Measurements from ENCODE around the gene PIP5KL1.

PIP5KL1 gene

DNA sequence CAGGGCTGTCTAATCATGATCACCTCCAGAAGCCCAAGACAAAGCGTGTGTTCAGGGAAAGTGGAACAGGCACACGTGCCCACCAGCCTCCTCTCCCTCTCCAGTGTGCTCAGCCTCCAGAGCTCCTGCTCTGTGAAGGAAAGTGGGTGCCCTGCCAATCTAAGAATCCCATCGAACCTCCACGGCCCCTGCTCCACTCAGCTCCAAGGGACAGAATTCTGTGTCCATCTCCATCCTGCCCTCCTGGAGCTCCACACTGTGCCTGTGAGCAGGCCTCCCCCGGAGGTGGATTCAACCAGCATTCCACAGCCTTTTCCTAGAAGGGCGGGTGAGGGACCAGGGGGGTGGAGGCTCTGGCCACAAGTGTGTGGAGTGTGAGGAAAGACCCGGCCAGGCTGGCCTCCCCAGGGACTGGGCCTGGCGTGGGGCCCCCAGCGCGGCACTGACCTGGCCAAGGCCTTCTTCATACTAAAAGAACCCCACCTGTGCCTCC, 44.2 kb upstream of the PIP5KL1 start:
- Histone ChIP-seq H3K27me3 (ENCODE audit: control insufficient read depth in 1 of 2, insufficient read depth in 2 of 2, low read length in 2 of 2) (no peaks in the 10 kb centered on the region), H3K36me3 (ENCODE audit: control insufficient read depth in 1 of 2, insufficient read depth in 2 of 2, low read length in 2 of 2) (peaks cover 5 to 8% of the 10 kb centered on the region in 2 donors), H3K4me1 (ENCODE audit: control insufficient read depth in 1 of 2, insufficient read depth in 2 of 2, low read length in 2 of 2) (peaks cover 77 to 96% of the 10 kb centered on the region in 2 donors), H3K4me3 (ENCODE audit: low read depth in 1 of 2, low read length in 2 of 2) (peak overlapping the region; percentile 89 to 93), H3K9ac (ENCODE audit: low read depth in 1 of 2, low read length in 2 of 2) (peak overlapping the region; percentile 81 to 92), H3K27ac (ENCODE audit: low read depth, low read length) (no peak overlapping the region), H3K9me3 (ENCODE audit: control insufficient read depth in 1 of 2, low read length in 2 of 2) (no peaks in the 10 kb centered on the region)

- peaks cover 5 to 8% of the 10 kb centered on the region in 2 donors for H3K36me3 ChIP-seq (ENCODE audit: control insufficient read depth in 1 of 2, insufficient read depth in 2 of 2, low read length in 2 of 2)
- peak overlapping the region; percentile 81 to 92 for H3K9ac ChIP-seq (ENCODE audit: low read depth in 1 of 2, low read length in 2 of 2)
- no peaks in the 10 kb centered on the region for H3K9me3 ChIP-seq (ENCODE audit: control insufficient read depth in 1 of 2, low read length in 2 of 2)
- peaks cover 84 to 96% of the 10 kb centered on the region in 2 donors for H3K4me1 ChIP-seq (ENCODE audit: control insufficient read depth in 1 of 2, insufficient read depth in 2 of 2, low read length in 2 of 2)
- H3K27ac ChIP-seq (ENCODE audit: low read depth, low read length): peak overlapping the region; percentile 39
- H3K27me3 ChIP-seq (ENCODE audit: control insufficient read depth in 1 of 2, insufficient read depth in 2 of 2, low read length in 2 of 2): no peaks in the 10 kb centered on the region
- H3K4me3 ChIP-seq (ENCODE audit: low read depth in 1 of 2, low read length in 2 of 2): peak overlapping the region; percentile 89 to 93
Measured at GRCh38 chr9:127974001-127974768, 43.6 kb upstream of the PIP5KL1 start.

GRCh38 chr9:127973169-127974000, 42.8 kb upstream of the PIP5KL1 start:
- H3K27ac ChIP-seq (ENCODE audit: low read depth, low read length): peak overlapping the region; percentile 39
- peak overlapping the region; percentile 81 to 92 for H3K9ac ChIP-seq (ENCODE audit: low read depth in 1 of 2, low read length in 2 of 2)
- H3K36me3 ChIP-seq (ENCODE audit: control insufficient read depth in 1 of 2, insufficient read depth in 2 of 2, low read length in 2 of 2): peaks cover 5 to 8% of the 10 kb centered on the region in 2 donors
- H3K27me3 ChIP-seq (ENCODE audit: control insufficient read depth in 1 of 2, insufficient read depth in 2 of 2, low read length in 2 of 2): no peaks in the 10 kb centered on the region
- H3K4me1 ChIP-seq (ENCODE audit: control insufficient read depth in 1 of 2, insufficient read depth in 2 of 2, low read length in 2 of 2): peaks cover 92 to 100% of the 10 kb centered on the region in 2 donors
- peak overlapping the region; percentile 48 to 93 for H3K4me3 ChIP-seq (ENCODE audit: low read depth in 1 of 2, low read length in 2 of 2)
- no peaks in the 10 kb centered on the region for H3K9me3 ChIP-seq (ENCODE audit: control insufficient read depth in 1 of 2, low read length in 2 of 2)

DNA sequence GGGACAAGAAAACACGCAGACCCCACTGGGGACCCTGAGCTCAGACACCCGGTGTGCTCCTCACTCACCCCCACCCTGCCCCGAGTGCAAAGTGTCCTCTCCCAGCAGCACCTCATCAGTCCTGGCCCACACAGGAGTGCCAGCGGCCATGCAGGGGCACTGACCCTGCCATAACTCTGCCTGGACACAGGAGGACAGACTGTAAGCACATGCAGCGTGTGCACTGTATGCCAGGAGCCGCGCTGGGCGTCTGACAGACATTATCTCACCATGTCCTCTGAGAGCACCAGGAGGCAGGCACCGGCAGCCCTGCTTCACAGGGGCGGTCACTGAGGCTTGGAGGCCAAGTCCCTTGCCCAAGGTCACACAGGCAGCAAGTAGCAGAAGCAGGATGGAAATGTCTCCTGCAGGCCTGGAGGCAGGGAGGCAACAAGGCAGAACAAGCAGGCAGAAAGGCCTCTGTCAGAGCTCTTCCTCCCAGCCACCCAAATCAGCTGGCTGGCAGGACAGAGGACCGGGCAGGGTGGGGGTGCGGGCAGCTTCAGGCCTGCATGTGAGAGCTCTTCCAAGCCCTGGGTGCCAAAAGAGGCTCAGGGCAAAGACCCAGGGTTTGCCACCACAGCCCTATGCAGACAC, 41.8 kb upstream of the PIP5KL1 start:
- H3K4me3 ChIP-seq (ENCODE audit: low read depth in 1 of 2, low read length in 2 of 2): peak overlapping the region; percentile 28 to 48
- peaks cover 95 to 100% of the 10 kb centered on the region in 2 donors for H3K4me1 ChIP-seq (ENCODE audit: control insufficient read depth in 1 of 2, insufficient read depth in 2 of 2, low read length in 2 of 2)
- no peaks in the 10 kb centered on the region for H3K27me3 ChIP-seq (ENCODE audit: control insufficient read depth in 1 of 2, insufficient read depth in 2 of 2, low read length in 2 of 2)
- H3K36me3 ChIP-seq (ENCODE audit: control insufficient read depth in 1 of 2, insufficient read depth in 2 of 2, low read length in 2 of 2): peaks cover 5 to 8% of the 10 kb centered on the region in 2 donors
- H3K9ac ChIP-seq (ENCODE audit: low read depth in 1 of 2, low read length in 2 of 2): peak overlapping the region; percentile 81 to 92
- H3K9me3 ChIP-seq (ENCODE audit: control insufficient read depth in 1 of 2, low read length in 2 of 2): no peaks in the 10 kb centered on the region
- no peak overlapping the region for H3K27ac ChIP-seq (ENCODE audit: low read depth, low read length)

DNA sequence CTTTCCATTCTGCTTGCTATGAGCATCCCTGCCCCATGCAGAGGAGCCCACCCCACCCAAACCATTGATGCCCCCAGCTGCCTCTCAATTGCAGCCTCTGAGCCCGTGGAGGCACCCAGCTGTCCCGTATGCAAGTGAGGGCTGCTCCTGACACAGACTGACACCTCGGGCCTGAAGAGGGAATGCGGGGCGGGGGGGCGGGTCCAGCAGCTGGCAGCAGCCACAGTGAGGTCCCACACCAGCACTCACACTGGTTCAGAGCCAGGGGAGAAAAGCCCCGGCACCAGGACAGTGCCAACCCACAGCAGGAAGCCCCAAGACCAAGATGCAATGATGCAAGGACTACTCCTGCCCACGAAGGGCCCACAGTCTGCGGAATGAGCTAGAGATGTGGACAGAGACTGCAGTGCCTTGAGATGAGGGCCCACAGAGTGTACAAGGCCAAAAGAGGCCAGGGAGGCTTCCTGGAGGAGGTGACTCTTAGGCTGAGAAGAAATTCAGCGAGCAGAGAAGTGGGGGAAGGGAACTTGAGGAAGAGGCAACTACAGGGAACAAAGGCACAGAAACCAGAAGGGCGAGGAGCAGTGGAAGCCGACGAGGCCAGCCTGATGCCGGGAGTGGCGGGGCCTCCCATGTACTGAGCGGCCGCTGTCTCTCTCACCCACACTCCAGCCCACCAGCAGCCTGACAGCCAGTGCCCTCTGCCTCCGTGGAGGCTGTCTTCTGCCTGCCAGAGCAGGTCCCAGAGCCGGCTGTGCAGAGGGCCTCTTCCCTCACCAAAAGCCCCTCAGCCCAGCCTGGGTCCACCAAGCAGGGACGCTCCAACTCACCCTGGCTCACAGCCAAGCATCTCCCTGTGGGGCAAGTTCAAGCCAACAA, 41.0 kb upstream of the PIP5KL1 start:
- Histone ChIP-seq H3K4me3 (ENCODE audit: low read depth in 1 of 2, low read length in 2 of 2) (peak overlapping the region; percentile 28 to 48), H3K9ac (ENCODE audit: low read depth in 1 of 2, low read length in 2 of 2) (peak overlapping the region; percentile 81 to 92), H3K27ac (ENCODE audit: low read depth, low read length) (no peak overlapping the region), H3K9me3 (ENCODE audit: control insufficient read depth in 1 of 2, low read length in 2 of 2) (no peaks in the 10 kb centered on the region), H3K36me3 (ENCODE audit: control insufficient read depth in 1 of 2, insufficient read depth in 2 of 2, low read length in 2 of 2) (peaks cover 5 to 8% of the 10 kb centered on the region in 2 donors), H3K4me1 (ENCODE audit: control insufficient read depth in 1 of 2, insufficient read depth in 2 of 2, low read length in 2 of 2) (peaks cover 95 to 100% of the 10 kb centered on the region in 2 donors), H3K27me3 (ENCODE audit: control insufficient read depth in 1 of 2, insufficient read depth in 2 of 2, low read length in 2 of 2) (no peaks in the 10 kb centered on the region)

GRCh38 chr9:127970401-127971313, 40.1 kb upstream of the PIP5KL1 start:
- peaks cover 0 to 3% of the 10 kb centered on the region in 2 donors for H3K36me3 ChIP-seq (ENCODE audit: control insufficient read depth in 1 of 2, insufficient read depth in 2 of 2, low read length in 2 of 2)
- peaks cover 95 to 100% of the 10 kb centered on the region in 2 donors for H3K4me1 ChIP-seq (ENCODE audit: control insufficient read depth in 1 of 2, insufficient read depth in 2 of 2, low read length in 2 of 2)
- no peak overlapping the region for H3K9ac ChIP-seq (ENCODE audit: low read depth in 1 of 2, low read length in 2 of 2)
- no peak overlapping the region for H3K27ac ChIP-seq (ENCODE audit: low read depth, low read length)
- no peaks in the 10 kb centered on the region for H3K27me3 ChIP-seq (ENCODE audit: control insufficient read depth in 1 of 2, insufficient read depth in 2 of 2, low read length in 2 of 2)
- no peaks in the 10 kb centered on the region for H3K9me3 ChIP-seq (ENCODE audit: control insufficient read depth in 1 of 2, low read length in 2 of 2)
- H3K4me3 ChIP-seq (ENCODE audit: low read depth in 1 of 2, low read length in 2 of 2): peak overlapping the region in 1 of 2 donors; percentile 18

GRCh38 chr9:127968700-127969383, 38.3 kb upstream of the PIP5KL1 start:
- peak overlapping the region in 1 of 2 donors; percentile 3 for H3K4me3 ChIP-seq (ENCODE audit: low read depth in 1 of 2, low read length in 2 of 2)
- no peaks in the 10 kb centered on the region for H3K36me3 ChIP-seq (ENCODE audit: control insufficient read depth in 1 of 2, insufficient read depth in 2 of 2, low read length in 2 of 2)
- no peaks in the 10 kb centered on the region for H3K27me3 ChIP-seq (ENCODE audit: control insufficient read depth in 1 of 2, insufficient read depth in 2 of 2, low read length in 2 of 2)
- peaks cover 93 to 97% of the 10 kb centered on the region in 2 donors for H3K4me1 ChIP-seq (ENCODE audit: control insufficient read depth in 1 of 2, insufficient read depth in 2 of 2, low read length in 2 of 2)
- H3K9ac ChIP-seq (ENCODE audit: low read depth in 1 of 2, low read length in 2 of 2): peak overlapping the region; percentile 21 to 43
- no peaks in the 10 kb centered on the region for H3K9me3 ChIP-seq (ENCODE audit: control insufficient read depth in 1 of 2, low read length in 2 of 2)
- peak overlapping the region; percentile 66 for H3K27ac ChIP-seq (ENCODE audit: low read depth, low read length)

DNA sequence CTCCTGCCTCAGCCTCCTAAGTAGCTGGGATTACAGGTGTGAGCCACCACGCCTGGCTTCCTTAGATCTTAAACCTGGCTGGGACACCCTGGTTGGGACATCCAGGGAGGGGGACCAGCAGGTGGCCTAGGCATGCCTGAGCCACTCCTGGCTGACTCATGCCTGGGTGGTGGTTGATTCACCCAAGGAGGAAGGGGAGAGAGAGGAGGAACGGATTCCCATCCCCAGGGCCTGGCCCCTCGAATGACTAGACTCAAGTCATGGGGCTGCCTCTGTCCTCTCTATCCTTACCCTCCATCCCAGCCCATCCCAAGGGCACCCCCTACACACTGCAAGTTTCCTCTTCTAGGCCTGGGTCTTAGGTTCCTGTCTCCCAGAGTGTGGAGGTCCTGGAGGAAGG, 37.5 kb upstream of the PIP5KL1 start:
- H3K4me3 ChIP-seq (ENCODE audit: low read depth in 1 of 2, low read length in 2 of 2): no peak overlapping the region
- peaks cover 0 to 4% of the 10 kb centered on the region in 2 donors for H3K36me3 ChIP-seq (ENCODE audit: control insufficient read depth in 1 of 2, insufficient read depth in 2 of 2, low read length in 2 of 2)
- H3K4me1 ChIP-seq (ENCODE audit: control insufficient read depth in 1 of 2, insufficient read depth in 2 of 2, low read length in 2 of 2): peaks cover 93 to 97% of the 10 kb centered on the region in 2 donors
- H3K27ac ChIP-seq (ENCODE audit: low read depth, low read length): no peak overlapping the region
- H3K9ac ChIP-seq (ENCODE audit: low read depth in 1 of 2, low read length in 2 of 2): peak overlapping the region in 1 of 2 donors; percentile 56
- no peaks in the 10 kb centered on the region for H3K9me3 ChIP-seq (ENCODE audit: control insufficient read depth in 1 of 2, low read length in 2 of 2)
- H3K27me3 ChIP-seq (ENCODE audit: control insufficient read depth in 1 of 2, insufficient read depth in 2 of 2, low read length in 2 of 2): no peaks in the 10 kb centered on the region

Data from duodenal mucosa (tissue), 2 donors.